ENCODE data around the gene ESR2. TPM values are rescaled to one million over a fixed set of nuclear protein-coding genes. Genes with fewer than 3 reads are reported as not detected.
A peak's percentile ranks its signal among the peaks of the same experiment; 100 is the strongest.

Gene ESR2
- total RNA-seq, 1 experiment from 2014 or later, result 0.15 TPM

GRCh38 chr14:64061706-64062105 is 232.5 kb downstream of the ESR2 start:
- Histone ChIP-seq H4K5ac (ENCODE audit: insufficient read length, low read depth, low read length) (no peak overlapping the region), H2BK20ac (ENCODE audit: low read depth, low read length, poor library complexity, severe bottlenecking) (no peak overlapping the region), H3K14ac (ENCODE audit: insufficient read depth, low read length) (no peak overlapping the region), H2AFZ (ENCODE audit: low read length) (no peak overlapping the region), H3K18ac (ENCODE audit: insufficient read length, low read depth, low read length) (no peak overlapping the region), H3K9me3 (ENCODE audit: control insufficient read depth, low read depth, low read length) (no peaks in the 10 kb centered on the region), H3K27me3 (ENCODE audit: insufficient read depth, low read length) (no peaks in the 10 kb centered on the region), H3K27ac (ENCODE audit: insufficient read length, low read depth, low read length) (no peak overlapping the region), H2BK12ac (ENCODE audit: insufficient read length, low read depth, low read length) (no peak overlapping the region), H2BK120ac (ENCODE audit: low read depth, low read length, poor library complexity, severe bottlenecking) (no peak overlapping the region), H2AK5ac (ENCODE audit: insufficient read length, low read length) (no peak overlapping the region), H3K23me2 (ENCODE audit: insufficient read length, low read depth, low read length, poor library complexity, severe bottlenecking) (no peaks in the 10 kb centered on the region), H3K4me2 (ENCODE audit: insufficient read depth, insufficient read length, low read length) (no peak overlapping the region), H4K91ac (ENCODE audit: insufficient read length, low read depth, low read length) (no peak overlapping the region), H3K23ac (ENCODE audit: insufficient read length, low read depth, low read length) (no peak overlapping the region), H3K4ac (ENCODE audit: low read depth, low read length) (no peak overlapping the region), H2BK5ac (ENCODE audit: insufficient read length, low read length) (no peak overlapping the region), H3K9ac (ENCODE audit: extremely low read depth, insufficient read length, low read length) (no peak overlapping the region), H3T11ph (ENCODE audit: low read length) (no peak overlapping the region), H3K79me1 (ENCODE audit: insufficient read depth, low read depth, low read length, poor library complexity, severe bottlenecking) (no peaks in the 10 kb centered on the region), H4K8ac (replicated peaks; ENCODE audit: insufficient read length, low read depth, low read length) (no peak overlapping the region), H3K56ac (ENCODE audit: insufficient read length, low read depth, low read length) (no peak overlapping the region), H4K20me1 (ENCODE audit: control insufficient read depth, insufficient read depth, insufficient read length) (peaks cover 3% of the 10 kb centered on the region), H3K79me2 (ENCODE audit: insufficient read depth, low read length) (no peaks in the 10 kb centered on the region), H3K4me1 (ENCODE audit: insufficient read depth, low read length) (no peaks in the 10 kb centered on the region; the same call in 1 of the 2 replicates), H2BK15ac (ENCODE audit: low read depth, low read length) (no peak overlapping the region)
- no peak for DNase-seq
- H3K27ac Mint-ChIP-seq, result peak overlapping the region in 1 of 3 experiments; percentile 89; a peak in 2 of 7 replicates
- no peaks in the 10 kb centered on the region for H3K9me3 Mint-ChIP-seq
- H3K4me3 Mint-ChIP-seq, result no peak overlapping the region
- H3K36me3 Mint-ChIP-seq (ENCODE audit: insufficient read depth in 1 of 3, low read depth in 3 of 3), result peaks cover 6 to 19% (median 16%) of the 10 kb centered on the region in 3 experiments; a peak in 4 of 7 replicates
- no CpG with 5 or more reads among the region's 1 CpG for WGBS (ENCODE audit: extremely low coverage, insufficient read length, low lambda C conversion rate)
- H3K27me3 Mint-ChIP-seq (ENCODE audit: low read depth), result no peaks in the 10 kb centered on the region
- peaks cover 14 to 17% of the 10 kb centered on the region in 2 experiments for H3K4me1 Mint-ChIP-seq
- TF ChIP-seq CTCF (conservative IDR thresholded peaks at IDR 0.05), result no peak
